Keratinocyte (primary cell): ENCODE results near the gene DDX47. TPM values are rescaled to one million over a fixed set of nuclear protein-coding genes. Genes with fewer than 3 reads are reported as not detected.

Experiments
- DNase-seq: peaks from one replicate; pipeline ENCODE4 v3.0.0-alpha.2; 2011; ENCODE audit warnings: low read depth, missing footprints, low spot score
- FAIRE-seq: peaks from 2 replicates; lab custom pipeline; 2011; peaks lifted over from hg19 to GRCh38; lab: Jason Lieb, UNC
- H2AFZ ChIP-seq: 2 replicates; pipeline ENCODE4 v1.6.0; 2012; ENCODE audit warnings: low read length, control low read depth, inconsistent platforms; ENCODE audit not compliant: control insufficient read depth
- H3K27ac ChIP-seq: 2 replicates; pipeline ENCODE4 v1.5.1; 2011; ENCODE audit warnings: low read length; ENCODE audit not compliant: control insufficient read depth, insufficient read depth
- H3K27me3 ChIP-seq: 3 replicates; pipeline ENCODE4 v1.6.0; 2011; ENCODE audit warnings: low read length; ENCODE audit not compliant: control insufficient read depth, insufficient read depth; ENCODE audit errors: extremely low read depth
- H3K36me3 ChIP-seq, 2 experiments: 2 replicates in 1 of 2; 3 replicates in 1 of 2; pipeline ENCODE4 v1.5.1; 2011; ENCODE audit warnings: low read length in 2 of 2, mild to moderate bottlenecking in 1 of 2; ENCODE audit not compliant: control insufficient read depth in 2 of 2, insufficient read depth in 2 of 2; ENCODE audit errors: extremely low read depth in 1 of 2
- H3K4me1 ChIP-seq: 3 replicates; pipeline ENCODE4 v1.5.1; 2011; ENCODE audit warnings: low read length; ENCODE audit not compliant: control insufficient read depth, insufficient read depth; ENCODE audit errors: extremely low read depth
- H3K4me2 ChIP-seq: 3 replicates; pipeline ENCODE4 v1.6.0; 2011; ENCODE audit warnings: low read depth, low read length; ENCODE audit not compliant: control insufficient read depth, insufficient read depth; ENCODE audit errors: extremely low read depth
- H3K4me3 ChIP-seq, 3 experiments: fragments of 200-600 bp in 1 of 3; sonication (generic) in 1 of 3; 2 replicates in 2 of 3; 3 replicates in 1 of 3; pipeline ENCODE4 v1.5.1; 2011 to 2016; ENCODE audit warnings: low read length in 3 of 3, mild to moderate bottlenecking in 3 of 3, control low read depth in 2 of 3, inconsistent platforms in 1 of 3, low read depth in 1 of 3, mixed read lengths in 1 of 3, mixed run types in 1 of 3, moderate library complexity in 1 of 3; ENCODE audit not compliant: control insufficient read depth in 2 of 3, insufficient read depth in 2 of 3; ENCODE audit errors: extremely low read depth in 1 of 3
- H3K79me2 ChIP-seq: 2 replicates; pipeline ENCODE4 v1.6.0; 2012; ENCODE audit warnings: low read length; ENCODE audit not compliant: control insufficient read depth, insufficient read depth
- H3K9ac ChIP-seq: 3 replicates; pipeline ENCODE4 v1.6.0; 2011; ENCODE audit warnings: low read length; ENCODE audit not compliant: control insufficient read depth, insufficient read depth; ENCODE audit errors: extremely low read depth
- H3K9me1 ChIP-seq: 3 replicates; pipeline ENCODE4 v1.6.0; 2011; ENCODE audit warnings: low read length; ENCODE audit not compliant: control insufficient read depth, insufficient read depth; ENCODE audit errors: extremely low read depth
- H3K9me3 ChIP-seq: 2 replicates; pipeline ENCODE4 v1.5.1; 2012; ENCODE audit warnings: low read depth, low read length; ENCODE audit not compliant: control insufficient read depth
- H4K20me1 ChIP-seq: 3 replicates; pipeline ENCODE4 v1.6.0; 2011; ENCODE audit warnings: low read length; ENCODE audit not compliant: control insufficient read depth, insufficient read depth; ENCODE audit errors: extremely low read depth
- EZH2 ChIP-seq: IDR thresholded peaks from one replicate; pipeline ENCODE4 v1.6.1; 2012; ENCODE audit warnings: inconsistent platforms, mild to moderate bottlenecking, low read length, moderate library complexity
- dilution Hi-C: fragments of 300-500 bp; cut with MboI; formaldehyde crosslinking; loops from one replicate; pipeline ENCODE4 v1.7.0; 2020; ENCODE audit warnings: low sequenced_read_pairs; ENCODE audit not compliant: extremely low pct_ligation_motif_present
- polyA plus RNA-seq, 5 experiments: library from polyadenylated mRNA; depleted of rRNA in 3 of 5; stranded (reverse) in 3 of 5; stranded (forward) in 1 of 5; unstranded in 1 of 5; fragments of >200 nt; gene quantifications; 1 replicate in 1 of 5; 2 replicates in 3 of 5; 3 replicates in 1 of 5; pipeline versions ENCODE4 v1.2.1 to v1.2.3, GENCODE V29; 2011 to 2012; ENCODE audit warnings: missing spikeins in 2 of 5, low read depth in 1 of 5, low replicate concordance in 1 of 5
- TF ChIP-seq, protein P1 (sequence below), 3 experiments: IDR thresholded peaks in 1 of 3; conservative IDR thresholded peaks in 1 of 3; optimal IDR thresholded peaks in 1 of 3; 2 replicates in 2 of 3; 3 replicates in 1 of 3; pipeline versions ENCODE3 to v1.5.1; 2011; ENCODE audit warnings: low read length in 3 of 3, mild to moderate bottlenecking in 3 of 3, moderate library complexity in 2 of 3, control low read depth in 1 of 3, inconsistent platforms in 1 of 3; ENCODE audit not compliant: insufficient read depth in 2 of 3; ENCODE audit errors: extremely low read depth in 1 of 3

The DDX47 gene
- polyA plus RNA-seq, 1 donor (not counting 4 experiments of a cell fraction or from before 2014, with no cell fraction given): 90.2 TPM

DNA sequence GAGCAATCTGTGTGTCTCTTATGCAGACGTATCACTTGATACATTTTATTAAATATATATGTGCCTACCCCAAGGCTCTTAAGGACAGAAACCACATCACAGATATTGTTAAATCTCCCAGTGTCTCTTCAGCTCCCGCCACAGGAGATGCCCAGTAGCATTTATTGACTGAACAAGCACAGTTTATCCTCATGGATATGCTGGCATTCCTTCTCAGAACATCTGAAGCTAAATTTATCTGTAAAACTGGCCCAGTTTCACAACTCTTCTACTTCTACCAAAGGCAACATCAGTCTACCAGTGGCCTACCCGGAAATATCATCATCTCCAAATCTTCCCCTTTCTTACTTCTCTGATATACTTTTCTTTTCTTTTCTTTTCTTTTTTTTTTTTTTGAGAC lies 17.0 kb upstream of the DDX47 start:
- H3K36me3 ChIP-seq: no peaks in the 10 kb centered on the region
- no peaks in the 10 kb centered on the region for H3K9me1 ChIP-seq
- peaks cover 16% of the 10 kb centered on the region for H3K4me1 ChIP-seq
- no peak overlapping the region for H3K4me2 ChIP-seq
- no peaks in the 10 kb centered on the region for H3K27me3 ChIP-seq
- no peaks in the 10 kb centered on the region for H3K9me3 ChIP-seq
- TF ChIP-seq, protein P1, sequence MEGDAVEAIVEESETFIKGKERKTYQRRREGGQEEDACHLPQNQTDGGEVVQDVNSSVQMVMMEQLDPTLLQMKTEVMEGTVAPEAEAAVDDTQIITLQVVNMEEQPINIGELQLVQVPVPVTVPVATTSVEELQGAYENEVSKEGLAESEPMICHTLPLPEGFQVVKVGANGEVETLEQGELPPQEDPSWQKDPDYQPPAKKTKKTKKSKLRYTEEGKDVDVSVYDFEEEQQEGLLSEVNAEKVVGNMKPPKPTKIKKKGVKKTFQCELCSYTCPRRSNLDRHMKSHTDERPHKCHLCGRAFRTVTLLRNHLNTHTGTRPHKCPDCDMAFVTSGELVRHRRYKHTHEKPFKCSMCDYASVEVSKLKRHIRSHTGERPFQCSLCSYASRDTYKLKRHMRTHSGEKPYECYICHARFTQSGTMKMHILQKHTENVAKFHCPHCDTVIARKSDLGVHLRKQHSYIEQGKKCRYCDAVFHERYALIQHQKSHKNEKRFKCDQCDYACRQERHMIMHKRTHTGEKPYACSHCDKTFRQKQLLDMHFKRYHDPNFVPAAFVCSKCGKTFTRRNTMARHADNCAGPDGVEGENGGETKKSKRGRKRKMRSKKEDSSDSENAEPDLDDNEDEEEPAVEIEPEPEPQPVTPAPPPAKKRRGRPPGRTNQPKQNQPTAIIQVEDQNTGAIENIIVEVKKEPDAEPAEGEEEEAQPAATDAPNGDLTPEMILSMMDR (optimal IDR thresholded peaks at IDR 0.05 in 1 of 3, IDR thresholded peaks at IDR 0.05 in 1 of 3, conservative IDR thresholded peaks at IDR 0.05 in 1 of 3; ENCODE audit: extremely low read depth in 1 of 3, insufficient read depth in 2 of 3, low read length in 3 of 3): no peak
- TF ChIP-seq EZH2: no peak
- H4K20me1 ChIP-seq: no peaks in the 10 kb centered on the region
- H2AFZ ChIP-seq: no peak overlapping the region
- H3K9ac ChIP-seq: no peak overlapping the region
- H3K4me3 ChIP-seq: no peak overlapping the region
- dilution Hi-C loops: no loop called here
- H3K79me2 ChIP-seq: no peaks in the 10 kb centered on the region
- no peak overlapping the region for H3K27ac ChIP-seq
- no peak for FAIRE-seq
- DNase-seq: no peak

GRCh38 chr12:12796928-12797793 lies 16.0 kb upstream of the DDX47 start:
- H2AFZ ChIP-seq: no peak overlapping the region
- H3K27me3 ChIP-seq: no peaks in the 10 kb centered on the region
- dilution Hi-C loops: no loop called here
- H3K79me2 ChIP-seq: no peaks in the 10 kb centered on the region
- no peaks in the 10 kb centered on the region for H4K20me1 ChIP-seq
- no peaks in the 10 kb centered on the region for H3K9me1 ChIP-seq
- H3K4me1 ChIP-seq: peaks cover 10% of the 10 kb centered on the region
- H3K36me3 ChIP-seq: no peaks in the 10 kb centered on the region
- no peak overlapping the region for H3K4me2 ChIP-seq
- TF ChIP-seq, protein P1 (optimal IDR thresholded peaks at IDR 0.05 in 1 of 3, IDR thresholded peaks at IDR 0.05 in 1 of 3, conservative IDR thresholded peaks at IDR 0.05 in 1 of 3; ENCODE audit: extremely low read depth in 1 of 3, insufficient read depth in 2 of 3, low read length in 3 of 3): no peak
- no peak for TF ChIP-seq EZH2
- FAIRE-seq (no peak), DNase-seq (no peak)
- no peaks in the 10 kb centered on the region for H3K9me3 ChIP-seq
- H3K4me3 ChIP-seq: no peak overlapping the region
- H3K9ac ChIP-seq: no peak overlapping the region
- no peak overlapping the region for H3K27ac ChIP-seq
